Left kidney (tissue), 2 donors: ENCODE results near the gene NT5C2. TPM values are rescaled to one million over a fixed set of nuclear protein-coding genes. Genes with fewer than 3 reads are reported as not detected.

Experiments used
- DNase-seq: peaks from one replicate; pipeline ENCODE4 v3.0.0-alpha.2; 2013
- polyA plus RNA-seq: library from polyadenylated mRNA; unstranded; fragments of 120-200 nt; gene quantifications from one replicate; pipeline ENCODE4 v1.2.1, GENCODE V29; 2013; ENCODE audit not compliant: insufficient read length

NT5C2 gene
- polyA plus RNA-seq, 1 donor, result 139 TPM

DNA sequence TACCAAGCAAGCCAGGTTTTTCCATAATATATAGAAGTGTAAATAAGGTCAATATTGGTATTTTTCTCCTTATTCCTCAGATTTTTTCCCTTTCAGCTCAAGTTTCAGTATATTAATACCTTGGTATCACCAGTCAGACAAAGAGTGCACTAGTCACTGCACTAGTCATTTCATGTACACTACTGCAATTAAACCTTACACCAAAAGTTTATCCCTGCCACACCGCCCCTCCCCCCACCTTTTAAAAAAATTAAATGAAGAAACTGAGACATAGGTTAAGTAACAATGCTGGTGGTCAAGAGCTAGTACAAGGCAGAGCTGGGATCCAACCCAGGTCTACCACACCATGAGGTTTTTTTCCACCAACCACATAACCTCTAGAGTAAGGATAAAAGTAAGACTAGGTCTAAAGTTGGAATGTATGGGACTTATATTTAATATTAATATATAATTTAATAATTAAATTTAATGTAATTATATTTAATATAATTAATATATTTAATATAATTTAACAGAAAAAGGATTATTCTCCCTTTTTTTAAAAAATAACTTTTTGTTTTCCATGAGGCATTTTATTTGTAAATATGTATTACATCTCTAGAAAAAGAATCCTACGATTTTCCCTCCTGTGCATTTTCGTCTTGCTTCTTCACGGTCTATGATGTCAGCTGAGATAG lies 68.5 kb downstream of the NT5C2 start:
- no peak for DNase-seq

DNA sequence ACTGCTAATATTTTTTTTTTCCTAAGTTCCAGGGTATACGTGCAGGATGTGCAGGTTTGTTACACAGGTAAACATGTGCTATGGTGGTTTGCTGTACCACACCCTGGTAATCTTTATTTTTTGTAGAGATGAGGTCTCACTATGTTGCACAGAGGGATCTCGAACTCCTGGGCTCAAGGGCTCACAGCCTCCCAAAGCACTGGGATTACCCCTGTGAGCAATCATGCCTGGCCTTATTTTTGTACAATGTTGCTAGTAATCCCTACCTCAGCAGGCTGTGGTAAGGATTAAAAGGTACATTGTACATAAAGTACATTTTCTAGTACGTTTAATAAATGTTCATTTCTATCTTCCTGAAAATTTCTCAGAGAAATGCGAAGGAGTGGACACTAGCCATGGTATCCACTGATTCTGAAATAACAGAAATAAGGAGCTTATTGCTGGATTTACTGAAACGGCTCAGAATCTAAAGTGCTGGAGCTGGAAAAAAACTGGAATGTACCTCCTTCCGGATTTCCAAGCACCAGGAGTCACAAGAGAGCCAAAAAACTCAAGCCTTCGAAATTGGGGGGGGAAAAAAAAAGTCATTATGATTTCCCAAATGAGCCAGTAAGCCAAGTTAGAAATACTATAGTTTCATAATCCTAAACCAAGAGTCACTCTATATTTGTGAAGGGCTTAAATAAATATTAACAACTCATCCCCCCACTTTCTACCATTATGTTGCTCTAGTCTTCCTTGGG lies 69.6 kb downstream of the NT5C2 start:
- no peak for DNase-seq

DNA sequence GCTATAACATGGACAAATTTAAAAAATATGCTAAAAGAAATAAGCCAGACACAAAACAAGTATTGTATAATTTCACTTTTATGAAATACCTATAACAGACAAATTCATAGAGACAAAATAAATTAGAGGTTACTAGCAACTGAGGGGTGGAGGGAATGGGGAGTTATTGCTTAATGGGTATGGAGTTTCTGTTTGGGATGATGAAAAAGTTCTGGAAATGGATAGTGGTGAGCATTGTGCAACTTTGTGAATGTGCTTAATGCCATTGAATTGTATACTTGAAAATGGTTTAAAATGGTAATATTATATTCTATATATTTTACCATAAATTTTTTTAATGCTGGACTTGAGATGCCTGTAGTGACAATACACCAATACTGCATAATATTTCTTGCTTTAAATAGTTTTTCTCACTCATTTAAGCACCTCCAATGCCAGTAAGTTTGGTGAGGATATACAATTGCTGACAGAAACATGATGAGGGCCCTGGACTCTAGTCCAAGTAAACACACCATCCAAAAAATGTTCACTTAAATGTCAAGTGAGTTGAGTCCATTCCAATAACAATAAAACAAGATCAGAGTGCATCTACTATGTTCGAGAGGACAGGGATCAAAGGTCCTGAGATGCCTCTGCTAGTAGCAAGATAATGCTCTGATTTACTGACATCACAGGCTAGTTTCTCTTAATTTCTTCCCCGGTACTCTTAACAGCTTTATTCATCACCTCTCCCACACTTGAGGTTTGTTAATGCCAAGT lies 71.9 kb downstream of the NT5C2 start:
- DNase-seq, result no peak

DNA sequence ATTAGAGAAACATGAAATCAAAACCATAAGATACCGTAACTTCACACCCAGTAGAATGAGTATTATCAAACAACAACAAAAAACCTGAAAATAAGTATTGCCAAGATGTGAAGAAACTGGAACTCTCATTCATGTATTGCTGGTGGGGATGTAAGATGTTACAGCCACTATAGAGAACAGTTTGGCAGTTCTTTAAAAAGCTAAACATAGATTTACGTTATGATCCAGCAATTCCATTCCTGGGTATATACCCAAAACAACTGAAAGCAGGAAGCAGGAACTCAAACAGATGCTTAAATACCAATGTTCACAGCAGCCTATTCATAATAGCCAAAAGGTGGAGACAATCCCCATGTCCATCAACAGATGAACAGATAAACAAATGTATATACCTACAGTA lies 72.5 kb downstream of the NT5C2 start:
- DNase-seq, result no peak

DNA sequence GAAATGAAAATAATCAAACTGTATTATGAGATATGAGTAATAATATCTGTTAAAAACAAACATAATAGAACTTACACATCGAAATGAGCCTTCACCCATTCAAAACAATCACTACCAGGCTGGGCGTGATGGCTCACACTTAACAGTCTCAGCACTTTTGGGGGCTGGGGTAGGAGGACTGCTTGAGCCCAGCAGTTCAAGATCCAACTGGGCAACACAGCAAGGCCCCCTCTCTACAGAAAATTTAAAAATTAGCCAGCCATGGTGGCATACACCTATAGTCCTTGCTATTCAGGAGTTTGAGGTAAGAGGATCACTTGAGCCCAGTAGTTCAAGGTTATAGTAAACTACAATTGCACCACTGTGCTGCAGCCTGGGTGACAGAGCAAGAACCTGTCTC lies 75.8 kb downstream of the NT5C2 start:
- no peak for DNase-seq

DNA sequence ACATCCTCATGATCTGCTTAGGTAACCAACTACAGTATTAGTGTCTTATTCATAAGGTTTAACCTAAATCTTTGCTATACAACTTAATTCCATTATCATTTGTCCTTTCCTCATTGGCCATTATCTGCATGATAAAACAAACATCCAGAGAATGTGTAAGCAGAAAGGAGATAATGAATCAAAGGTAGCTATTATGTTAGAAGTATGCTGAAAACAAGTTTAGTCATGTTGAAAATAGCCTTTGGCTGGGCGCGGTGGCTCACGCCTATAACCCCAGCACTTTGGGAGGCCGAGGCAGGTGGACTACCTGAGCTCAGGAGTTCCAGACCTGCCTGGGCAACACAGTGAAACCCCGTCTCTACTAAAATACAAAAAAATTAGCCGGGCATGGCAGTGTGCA lies 78.2 kb downstream of the NT5C2 start:
- no peak for DNase-seq

DNA sequence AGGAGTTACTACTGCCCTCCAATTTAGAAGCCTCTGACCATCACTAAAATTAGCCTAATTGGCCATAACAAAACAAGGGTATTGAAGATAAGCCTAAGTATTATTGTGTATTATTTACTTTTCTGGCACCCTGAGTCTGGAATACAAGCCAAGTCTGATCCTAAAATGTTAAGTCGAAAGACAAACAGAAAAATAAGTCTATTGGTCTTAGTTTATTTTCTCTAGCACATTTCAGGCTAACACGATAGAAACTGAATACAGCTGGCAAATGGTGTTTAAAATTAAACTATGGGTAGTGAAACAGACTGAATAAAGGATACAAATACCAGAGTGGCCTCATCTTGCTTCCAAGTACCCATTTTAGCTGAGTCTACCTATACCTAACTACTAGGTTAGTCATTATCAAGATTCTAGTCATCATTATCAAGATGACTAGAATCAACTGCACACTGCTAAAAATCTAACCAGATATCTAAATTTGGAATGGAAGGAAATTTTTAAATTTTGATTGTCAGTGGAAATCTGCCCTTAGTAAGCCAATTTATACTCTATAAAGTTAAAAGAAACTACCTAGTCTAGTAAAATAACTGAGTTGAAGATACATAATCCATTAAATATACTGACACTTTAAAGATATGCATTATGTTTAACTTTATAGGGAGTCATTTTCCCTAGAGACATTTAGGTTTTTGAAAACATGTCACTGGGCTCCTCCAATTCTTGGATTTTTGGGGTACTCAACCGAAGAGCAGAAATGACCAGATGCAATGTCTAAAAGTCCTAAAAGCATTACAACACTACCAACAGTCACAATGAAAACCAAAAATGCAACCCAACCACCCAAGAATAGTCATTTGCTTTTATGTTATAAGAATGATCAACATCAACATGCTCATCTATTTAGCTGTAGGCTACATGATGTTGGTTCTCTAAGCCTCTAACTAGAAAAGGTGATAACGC lies 80.9 kb downstream of the NT5C2 start:
- no peak for DNase-seq

DNA sequence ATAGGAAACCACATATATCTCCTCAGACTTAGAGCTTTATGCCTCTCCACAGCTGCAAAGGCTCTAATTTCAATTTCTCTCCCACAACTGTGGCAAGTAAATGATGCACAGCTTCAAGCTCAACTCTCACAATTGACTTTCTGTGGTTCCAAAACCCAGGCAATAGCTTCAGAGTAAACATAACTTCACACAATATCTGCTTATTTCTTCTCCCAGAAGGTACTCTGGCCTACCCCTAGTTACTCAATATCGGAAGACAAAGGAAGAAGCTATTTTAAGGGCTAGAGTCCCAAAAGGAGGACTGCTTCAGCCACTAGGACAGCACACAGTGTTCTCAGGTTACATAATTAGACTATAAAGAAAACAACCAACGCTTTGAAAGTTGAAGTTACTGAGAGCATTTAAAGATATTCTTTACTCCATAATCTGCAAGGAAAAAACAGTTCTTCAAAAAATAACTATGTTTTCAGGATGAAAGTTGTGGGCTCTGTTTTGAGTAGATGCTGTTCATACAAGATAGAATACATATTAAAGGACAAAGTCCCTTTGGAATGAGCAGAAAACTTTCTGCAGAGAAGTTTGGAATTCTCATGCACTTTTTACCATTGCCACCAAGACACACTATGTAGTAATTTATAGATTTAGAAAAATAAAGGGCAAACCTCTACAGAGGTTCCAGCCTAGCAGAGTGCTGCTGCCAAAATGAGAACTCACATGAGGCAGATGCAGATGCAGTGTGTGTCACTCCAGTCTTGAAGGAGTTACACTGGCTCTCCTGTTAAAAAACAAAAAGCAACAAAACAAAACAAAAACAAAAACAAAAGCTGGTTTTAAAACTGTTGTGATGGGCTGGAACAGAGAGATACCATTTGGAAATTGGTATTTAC lies 81.8 kb downstream of the NT5C2 start:
- peak; percentile 38 for DNase-seq

DNA sequence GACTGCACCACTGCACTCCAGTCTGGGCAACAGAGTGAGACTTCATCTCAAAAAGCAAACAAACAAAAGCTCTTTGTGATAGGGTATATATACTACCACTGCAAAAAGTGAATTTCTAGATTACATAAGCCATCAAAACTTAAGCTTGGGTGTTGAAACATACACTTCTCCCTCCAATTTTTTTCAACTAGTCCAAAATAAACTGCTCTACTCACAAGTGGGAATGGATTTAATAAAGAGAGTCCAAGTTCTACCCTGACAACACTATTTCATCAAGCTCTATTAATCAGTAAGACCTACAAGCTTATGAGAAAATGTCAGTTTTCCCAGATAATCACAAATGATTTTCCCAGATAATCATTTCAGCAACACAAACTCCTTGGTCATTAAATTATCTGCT lies 82.7 kb downstream of the NT5C2 start:
- no peak for DNase-seq

DNA sequence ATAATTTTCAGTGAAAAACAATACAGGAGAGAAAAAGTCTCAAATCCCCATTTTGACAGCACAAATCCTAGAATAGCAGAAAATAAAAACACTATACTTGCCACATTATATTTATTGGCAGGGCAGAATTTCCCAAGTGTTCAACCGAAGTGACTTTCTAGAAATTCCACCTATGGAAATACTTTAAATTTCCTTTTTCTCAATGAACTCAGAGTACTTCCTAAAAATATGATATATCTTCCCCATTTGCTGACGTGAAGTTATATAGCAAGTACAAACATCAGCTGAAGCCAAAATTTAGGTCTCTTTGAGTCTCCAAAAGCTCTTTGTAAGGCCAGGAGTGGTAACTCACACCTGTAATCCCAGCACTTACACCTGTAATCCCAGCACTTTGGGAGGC lies 83.3 kb downstream of the NT5C2 start:
- no peak for DNase-seq

DNA sequence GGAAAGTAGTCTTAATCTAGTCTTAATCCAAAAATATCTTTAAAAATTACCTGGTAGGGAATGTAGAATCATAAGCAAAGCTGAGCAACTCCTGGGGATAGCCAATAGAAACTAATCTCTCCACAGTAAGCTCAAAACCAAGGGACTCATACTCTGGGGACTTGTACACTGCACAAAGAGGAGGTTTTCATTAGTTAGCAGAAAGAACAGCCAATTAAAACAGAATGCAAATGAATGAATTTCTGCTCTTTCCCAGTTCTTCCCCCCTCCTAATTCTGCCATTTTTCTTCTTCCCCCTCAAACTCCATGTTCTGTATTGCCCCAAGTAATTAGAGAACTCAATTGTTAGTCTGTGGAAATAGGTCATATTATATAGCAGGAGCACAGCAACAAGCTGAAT lies 86.5 kb downstream of the NT5C2 start:
- no peak for DNase-seq

DNA sequence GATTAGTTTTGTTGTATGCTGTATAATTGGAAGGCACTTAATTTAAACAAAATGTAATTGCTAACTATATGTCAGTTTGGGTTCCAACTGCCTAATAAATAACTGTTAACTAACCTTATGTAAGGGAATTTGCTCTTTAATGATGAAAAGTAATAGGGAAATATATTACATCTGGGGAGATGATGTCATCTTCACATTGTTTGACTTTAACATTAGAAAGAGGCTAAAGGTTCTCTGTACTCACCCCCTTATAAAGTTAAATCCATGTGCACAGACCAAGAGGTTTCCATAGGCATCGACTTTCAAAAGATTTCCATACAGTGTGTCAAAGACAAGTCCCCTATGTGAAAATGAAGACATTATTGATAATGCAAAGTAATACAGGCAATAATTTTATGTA lies 87.6 kb downstream of the NT5C2 start:
- no peak for DNase-seq

DNA sequence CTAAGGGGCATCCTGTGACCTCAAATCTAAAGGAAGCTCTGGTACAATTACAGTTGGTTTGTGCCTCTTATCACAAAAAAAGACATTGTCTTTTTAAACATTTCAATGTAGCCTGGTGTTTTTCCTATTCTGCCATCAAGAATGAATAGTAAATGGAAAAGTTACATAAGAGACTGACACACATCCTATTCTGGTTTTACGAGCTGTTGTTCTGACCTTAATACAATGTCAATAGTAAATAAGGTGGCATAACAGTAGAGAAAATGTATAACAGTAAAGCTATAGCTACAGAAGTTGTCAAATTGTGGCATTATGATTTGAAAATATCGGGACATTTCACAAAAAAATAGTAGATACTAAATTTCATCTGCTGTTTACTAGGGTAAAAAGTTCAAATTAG lies 88.4 kb downstream of the NT5C2 start:
- DNase-seq, result no peak

DNA sequence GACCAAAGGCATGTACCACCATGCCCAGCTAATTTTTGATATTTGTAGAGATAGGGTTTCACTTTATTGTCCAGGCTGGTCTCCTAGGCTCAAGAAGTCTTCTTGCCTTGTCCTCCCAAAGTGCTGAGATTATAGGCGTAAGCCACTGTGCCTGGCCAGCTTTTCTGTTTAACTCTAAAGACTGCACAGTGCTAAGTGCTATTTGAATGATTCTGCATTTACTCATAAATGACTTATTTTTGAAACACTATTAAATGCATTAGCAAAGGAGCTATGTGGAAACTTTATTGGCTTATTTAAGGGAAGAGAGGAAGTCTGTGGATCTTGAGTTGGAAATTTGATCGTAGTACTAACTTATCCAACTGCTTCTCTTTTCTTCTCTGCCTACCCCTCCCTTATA lies 89.1 kb downstream of the NT5C2 start:
- no peak for DNase-seq

DNA sequence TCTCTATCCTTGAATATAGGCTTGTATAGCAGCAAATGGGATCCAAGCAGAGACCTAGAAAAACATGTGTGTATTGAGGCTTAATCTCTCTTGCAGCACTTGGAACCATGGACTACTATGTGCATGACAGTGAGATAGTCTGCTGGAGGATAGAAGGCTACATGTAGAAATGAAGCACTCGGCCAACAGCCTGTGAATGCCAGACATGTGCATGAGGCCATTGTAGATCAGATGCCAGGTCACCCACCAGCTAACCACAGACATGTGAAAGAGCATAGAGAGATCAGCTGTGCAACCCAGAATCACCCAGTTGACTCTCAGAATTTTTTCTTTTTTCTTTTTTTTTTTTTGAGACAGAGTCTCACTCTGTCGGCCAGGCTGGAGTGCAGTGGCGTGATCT lies 90.9 kb downstream of the NT5C2 start:
- no peak for DNase-seq

DNA sequence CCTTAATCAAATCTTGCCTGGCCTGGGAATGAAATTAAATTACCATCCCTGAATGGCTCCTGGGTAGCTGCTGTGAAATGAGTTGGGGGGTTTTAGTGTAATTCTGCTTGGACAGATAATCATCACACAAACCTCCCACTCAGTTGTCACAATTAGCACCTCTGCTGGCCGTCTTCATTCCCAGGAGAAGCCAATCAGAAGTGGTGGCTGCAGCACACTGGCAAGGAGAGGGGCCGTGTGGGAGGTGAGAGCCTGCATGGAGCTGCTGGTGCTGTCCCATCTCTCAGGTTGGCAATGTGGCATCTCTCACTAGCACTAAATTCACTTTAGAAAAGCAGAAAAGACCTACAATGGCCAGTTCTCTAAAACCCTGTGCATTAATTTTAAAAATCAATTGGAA lies 92.5 kb downstream of the NT5C2 start:
- DNase-seq, result no peak

DNA sequence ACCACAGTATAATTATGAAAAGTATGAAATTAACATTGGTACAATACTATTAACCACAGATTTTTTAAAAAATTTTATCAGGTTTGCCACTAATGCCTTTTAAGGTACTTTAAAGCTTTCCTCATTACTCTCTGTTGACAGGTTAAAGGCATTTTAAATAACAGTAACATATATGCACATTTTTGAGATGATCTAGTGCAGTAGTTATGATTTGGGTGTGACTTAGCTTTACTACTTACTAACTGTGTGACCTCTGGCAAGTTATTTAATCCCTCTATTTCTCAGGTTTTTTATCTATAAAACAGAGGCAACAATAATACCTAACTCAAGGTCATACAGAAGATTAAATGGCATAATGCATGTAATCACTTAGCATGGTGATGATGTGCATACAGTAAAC lies 94.8 kb downstream of the NT5C2 start:
- no peak for DNase-seq

DNA sequence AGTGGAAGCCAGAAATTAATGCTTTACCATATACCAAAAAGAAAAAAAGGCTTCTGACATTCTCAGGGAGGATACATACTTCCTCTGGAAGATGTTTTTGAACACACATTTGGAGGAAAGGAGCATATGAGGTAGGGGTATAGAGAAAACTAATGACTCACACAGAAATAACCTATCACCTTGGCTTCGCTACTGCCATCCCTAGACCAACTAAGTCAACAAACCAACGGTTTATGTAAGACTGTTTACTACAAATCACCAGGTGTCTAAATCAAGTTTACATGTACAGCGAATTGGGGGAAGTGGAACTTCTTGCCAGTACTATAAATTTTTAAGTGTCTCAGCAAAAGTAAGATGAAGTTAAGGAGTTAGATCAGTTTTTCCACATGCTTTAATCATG lies 96.9 kb downstream of the NT5C2 start:
- DNase-seq, result no peak

DNA sequence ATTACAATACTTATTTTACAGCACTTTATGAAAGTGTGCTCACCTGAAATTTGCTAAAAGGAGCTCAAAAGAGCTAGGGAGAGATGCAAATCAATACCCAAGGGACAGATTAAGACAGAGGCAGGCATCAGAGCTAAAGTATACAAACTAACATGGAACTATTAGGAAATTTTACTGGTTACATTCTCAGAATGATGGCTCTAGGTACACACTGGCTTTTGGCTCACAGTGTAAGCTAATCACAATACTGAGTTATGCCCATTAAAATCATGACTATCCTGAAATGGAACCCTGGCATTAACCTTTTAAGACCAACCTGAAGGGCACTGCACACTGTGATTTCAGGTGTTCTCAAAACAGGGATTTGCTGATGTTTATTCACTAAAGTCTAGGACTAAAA lies 98.1 kb downstream of the NT5C2 start:
- DNase-seq, result no peak

DNA sequence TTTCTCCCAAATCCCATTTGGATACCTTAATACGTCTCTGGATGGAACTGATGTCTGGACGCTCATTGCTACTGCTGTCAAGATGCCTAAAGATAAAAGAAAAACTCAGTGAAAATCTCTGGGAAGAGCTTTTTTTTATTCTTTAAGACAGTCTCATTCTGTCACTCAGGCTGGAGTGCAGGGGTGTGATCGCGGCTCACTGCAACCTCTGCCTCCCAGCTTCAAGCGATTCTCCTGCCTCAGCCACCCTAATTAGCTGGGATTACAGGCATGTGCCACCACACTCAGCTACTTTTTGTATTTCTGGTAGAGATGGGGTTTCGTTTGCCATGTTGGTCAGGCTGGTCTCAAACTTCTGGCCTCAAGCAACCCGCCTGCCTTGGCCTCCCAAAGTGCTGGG lies 102.2 kb downstream of the NT5C2 start:
- DNase-seq, result no peak

DNA sequence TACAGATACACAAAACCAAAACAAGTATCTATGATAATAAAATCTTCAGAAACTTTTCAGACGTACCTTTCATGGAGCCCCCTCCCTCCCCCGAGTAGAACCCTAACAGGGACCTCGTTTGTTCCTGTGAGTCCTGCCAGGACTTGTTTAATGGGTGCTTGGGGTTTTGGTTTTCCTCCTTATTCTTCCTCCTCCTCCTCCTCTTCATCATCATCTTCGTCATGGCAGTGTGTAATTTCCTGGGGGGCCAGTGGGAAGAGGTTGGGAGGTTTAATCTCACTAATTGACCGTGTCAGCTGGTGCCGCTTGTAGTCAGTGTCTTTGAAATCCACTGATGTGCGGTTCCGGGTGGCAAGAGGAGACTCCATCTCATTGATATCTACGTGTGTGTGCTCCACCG lies 103.6 kb downstream of the NT5C2 start:
- no peak for DNase-seq
